ENCODE results near the gene PAX5. TPM values are rescaled to one million over a fixed set of nuclear protein-coding genes. Genes with fewer than 3 reads are reported as not detected.

PAX5 gene
- total and polyA plus RNA-seq, 2 of the 13 experiments (the other 11 are each of a cell fraction or from before 2014, with no cell fraction given) = not detected

DNA sequence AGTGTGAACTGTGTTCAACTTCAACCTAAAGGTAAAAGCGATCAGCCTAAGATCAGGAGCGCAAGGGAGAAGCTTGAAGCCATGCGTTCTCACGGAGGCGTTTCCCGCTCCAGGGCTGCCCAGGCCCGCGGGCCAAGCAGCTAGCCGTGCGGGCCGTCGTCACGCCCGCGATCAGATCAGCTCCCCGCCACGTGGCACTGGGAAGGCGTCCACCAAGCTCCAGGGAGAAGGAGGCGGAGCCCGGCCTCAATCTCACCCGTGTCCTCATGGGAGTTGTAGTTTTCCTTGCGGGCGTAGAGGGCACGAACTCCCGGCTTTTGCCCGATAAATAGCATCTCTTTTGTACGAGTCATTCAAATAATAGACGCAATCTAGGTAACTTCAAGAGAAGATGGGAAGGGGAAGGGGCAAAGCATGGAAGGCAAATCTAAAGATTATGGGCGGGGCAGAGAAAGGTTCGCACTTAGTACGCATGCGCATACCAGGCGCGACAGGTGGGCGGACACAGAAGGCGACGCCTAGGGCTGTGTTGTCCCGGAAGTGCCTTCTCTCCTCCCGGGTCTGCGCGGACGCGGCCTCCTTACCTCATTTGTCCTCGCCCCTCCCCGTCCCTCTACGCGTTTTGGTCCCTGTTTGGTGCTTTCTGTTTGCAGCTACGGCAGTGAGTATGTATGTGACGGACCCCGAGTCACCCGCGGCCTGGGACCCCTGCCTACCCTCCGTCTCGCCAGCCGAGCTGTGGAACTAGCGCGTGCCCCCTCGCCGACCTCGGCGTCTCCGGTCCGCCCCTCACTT lies 45.5 kb upstream of the PAX5 start (continued):
- TF ChIP-seq, protein P1, sequence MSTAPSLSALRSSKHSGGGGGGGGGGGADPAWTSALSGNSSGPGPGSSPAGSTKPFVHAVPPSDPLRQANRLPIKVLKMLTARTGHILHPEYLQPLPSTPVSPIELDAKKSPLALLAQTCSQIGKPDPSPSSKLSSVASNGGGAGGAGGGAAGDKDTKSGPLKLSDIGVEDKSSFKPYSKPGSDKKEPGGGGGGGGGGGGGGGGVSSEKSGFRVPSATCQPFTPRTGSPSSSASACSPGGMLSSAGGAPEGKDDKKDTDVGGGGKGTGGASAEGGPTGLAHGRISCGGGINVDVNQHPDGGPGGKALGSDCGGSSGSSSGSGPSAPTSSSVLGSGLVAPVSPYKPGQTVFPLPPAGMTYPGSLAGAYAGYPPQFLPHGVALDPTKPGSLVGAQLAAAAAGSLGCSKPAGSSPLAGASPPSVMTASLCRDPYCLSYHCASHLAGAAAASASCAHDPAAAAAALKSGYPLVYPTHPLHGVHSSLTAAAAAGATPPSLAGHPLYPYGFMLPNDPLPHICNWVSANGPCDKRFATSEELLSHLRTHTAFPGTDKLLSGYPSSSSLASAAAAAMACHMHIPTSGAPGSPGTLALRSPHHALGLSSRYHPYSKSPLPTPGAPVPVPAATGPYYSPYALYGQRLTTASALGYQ (CRISPR knock-in tag; IDR thresholded peaks at IDR 0.05) = 0 out of 2 replicates have a peak, but pooled peaks have one; percentile 46
- TF ChIP-seq ATF7 (IDR thresholded peaks at IDR 0.05) = no peak
- TF ChIP-seq ATF7 (CRISPR knock-in tag; IDR thresholded peaks at IDR 0.05) = peak; percentile 85; the same call in 1 of the 2 replicates
- TF ChIP-seq, protein P2, sequence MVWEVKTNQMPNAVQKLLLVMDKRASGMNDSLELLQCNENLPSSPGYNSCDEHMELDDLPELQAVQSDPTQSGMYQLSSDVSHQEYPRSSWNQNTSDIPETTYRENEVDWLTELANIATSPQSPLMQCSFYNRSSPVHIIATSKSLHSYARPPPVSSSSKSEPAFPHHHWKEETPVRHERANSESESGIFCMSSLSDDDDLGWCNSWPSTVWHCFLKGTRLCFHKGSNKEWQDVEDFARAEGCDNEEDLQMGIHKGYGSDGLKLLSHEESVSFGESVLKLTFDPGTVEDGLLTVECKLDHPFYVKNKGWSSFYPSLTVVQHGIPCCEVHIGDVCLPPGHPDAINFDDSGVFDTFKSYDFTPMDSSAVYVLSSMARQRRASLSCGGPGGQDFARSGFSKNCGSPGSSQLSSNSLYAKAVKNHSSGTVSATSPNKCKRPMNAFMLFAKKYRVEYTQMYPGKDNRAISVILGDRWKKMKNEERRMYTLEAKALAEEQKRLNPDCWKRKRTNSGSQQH (CRISPR knock-in tag; IDR thresholded peaks at IDR 0.05; ENCODE audit: low read depth) = peak; percentile 66; the same call in 1 of the 2 replicates
- TF ChIP-seq ZNF75D (CRISPR knock-in tag; IDR thresholded peaks at IDR 0.05; ENCODE audit: borderline replicate concordance) = peak; percentile 98
- TF ChIP-seq KLF9 (CRISPR knock-in tag; IDR thresholded peaks at IDR 0.05; ENCODE audit: low read depth) = peak; percentile 96; the same call in 1 of the 2 replicates
- TF ChIP-seq, protein P3, sequence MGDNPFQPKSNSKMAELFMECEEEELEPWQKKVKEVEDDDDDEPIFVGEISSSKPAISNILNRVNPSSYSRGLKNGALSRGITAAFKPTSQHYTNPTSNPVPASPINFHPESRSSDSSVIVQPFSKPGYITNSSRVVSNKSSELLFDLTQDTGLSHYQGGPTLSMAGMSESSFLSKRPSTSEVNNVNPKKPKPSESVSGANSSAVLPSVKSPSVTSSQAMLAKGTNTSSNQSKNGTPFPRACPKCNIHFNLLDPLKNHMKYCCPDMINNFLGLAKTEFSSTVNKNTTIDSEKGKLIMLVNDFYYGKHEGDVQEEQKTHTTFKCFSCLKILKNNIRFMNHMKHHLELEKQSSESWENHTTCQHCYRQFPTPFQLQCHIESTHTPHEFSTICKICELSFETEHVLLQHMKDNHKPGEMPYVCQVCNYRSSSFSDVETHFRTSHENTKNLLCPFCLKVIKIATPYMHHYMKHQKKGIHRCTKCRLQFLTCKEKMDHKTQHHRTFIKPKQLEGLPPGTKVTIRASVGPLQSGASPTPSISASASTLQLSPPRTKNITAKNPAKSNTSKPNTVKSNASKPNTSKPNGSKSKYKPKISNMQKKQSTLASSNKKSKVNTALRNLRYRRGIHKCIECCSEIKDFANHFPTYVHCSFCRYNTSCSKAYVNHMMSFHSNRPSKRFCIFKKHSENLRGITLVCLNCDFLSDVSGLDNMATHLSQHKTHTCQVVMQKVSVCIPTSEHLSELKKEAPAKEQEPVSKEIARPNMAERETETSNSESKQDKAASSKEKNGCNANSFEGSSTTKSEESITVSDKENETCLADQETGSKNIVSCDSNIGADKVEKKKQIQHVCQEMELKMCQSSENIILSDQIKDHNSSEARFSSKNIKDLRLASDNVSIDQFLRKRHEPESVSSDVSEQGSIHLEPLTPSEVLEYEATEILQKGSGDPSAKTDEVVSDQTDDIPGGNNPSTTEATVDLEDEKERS (CRISPR knock-in tag; IDR thresholded peaks at IDR 0.05) = peak; percentile 99
- TF ChIP-seq RAD21 (CRISPR knock-in tag; IDR thresholded peaks at IDR 0.05) = peak; percentile 31; the same call in 1 of the 2 replicates
- TF ChIP-seq, protein P4, sequence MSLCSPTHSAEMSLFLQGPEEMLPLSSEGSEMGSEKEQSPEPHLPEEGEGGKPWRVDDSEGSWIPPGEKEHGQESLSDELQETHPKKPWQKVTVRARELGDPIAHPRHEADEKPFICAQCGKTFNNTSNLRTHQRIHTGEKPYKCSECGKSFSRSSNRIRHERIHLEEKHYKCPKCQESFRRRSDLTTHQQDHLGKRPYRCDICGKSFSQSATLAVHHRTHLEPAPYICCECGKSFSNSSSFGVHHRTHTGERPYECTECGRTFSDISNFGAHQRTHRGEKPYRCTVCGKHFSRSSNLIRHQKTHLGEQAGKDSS (CRISPR knock-in tag; IDR thresholded peaks at IDR 0.05; ENCODE audit: borderline replicate concordance, low read depth) = peak; percentile 94; the same call in 1 of the 2 replicates
- TF ChIP-seq, protein P5, sequence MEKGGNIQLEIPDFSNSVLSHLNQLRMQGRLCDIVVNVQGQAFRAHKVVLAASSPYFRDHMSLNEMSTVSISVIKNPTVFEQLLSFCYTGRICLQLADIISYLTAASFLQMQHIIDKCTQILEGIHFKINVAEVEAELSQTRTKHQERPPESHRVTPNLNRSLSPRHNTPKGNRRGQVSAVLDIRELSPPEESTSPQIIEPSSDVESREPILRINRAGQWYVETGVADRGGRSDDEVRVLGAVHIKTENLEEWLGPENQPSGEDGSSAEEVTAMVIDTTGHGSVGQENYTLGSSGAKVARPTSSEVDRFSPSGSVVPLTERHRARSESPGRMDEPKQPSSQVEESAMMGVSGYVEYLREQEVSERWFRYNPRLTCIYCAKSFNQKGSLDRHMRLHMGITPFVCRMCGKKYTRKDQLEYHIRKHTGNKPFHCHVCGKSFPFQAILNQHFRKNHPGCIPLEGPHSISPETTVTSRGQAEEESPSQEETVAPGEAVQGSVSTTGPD (CRISPR knock-in tag; IDR thresholded peaks at IDR 0.05) = peak; percentile 88; the same call in 1 of the 2 replicates
- peak; percentile 90; the same call in 1 of the 2 replicates for TF ChIP-seq TARDBP (CRISPR knock-in tag; IDR thresholded peaks at IDR 0.05)
- TF ChIP-seq SP2 (CRISPR knock-in tag; IDR thresholded peaks at IDR 0.05) = peak; percentile 39
- TF ChIP-seq, protein P6, sequence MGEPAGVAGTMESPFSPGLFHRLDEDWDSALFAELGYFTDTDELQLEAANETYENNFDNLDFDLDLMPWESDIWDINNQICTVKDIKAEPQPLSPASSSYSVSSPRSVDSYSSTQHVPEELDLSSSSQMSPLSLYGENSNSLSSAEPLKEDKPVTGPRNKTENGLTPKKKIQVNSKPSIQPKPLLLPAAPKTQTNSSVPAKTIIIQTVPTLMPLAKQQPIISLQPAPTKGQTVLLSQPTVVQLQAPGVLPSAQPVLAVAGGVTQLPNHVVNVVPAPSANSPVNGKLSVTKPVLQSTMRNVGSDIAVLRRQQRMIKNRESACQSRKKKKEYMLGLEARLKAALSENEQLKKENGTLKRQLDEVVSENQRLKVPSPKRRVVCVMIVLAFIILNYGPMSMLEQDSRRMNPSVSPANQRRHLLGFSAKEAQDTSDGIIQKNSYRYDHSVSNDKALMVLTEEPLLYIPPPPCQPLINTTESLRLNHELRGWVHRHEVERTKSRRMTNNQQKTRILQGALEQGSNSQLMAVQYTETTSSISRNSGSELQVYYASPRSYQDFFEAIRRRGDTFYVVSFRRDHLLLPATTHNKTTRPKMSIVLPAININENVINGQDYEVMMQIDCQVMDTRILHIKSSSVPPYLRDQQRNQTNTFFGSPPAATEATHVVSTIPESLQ (CRISPR knock-in tag; conservative IDR thresholded peaks at IDR 0.05) = peak; percentile 87; the same call in 1 of the 2 replicates
- peak; percentile 12; the same call in 1 of the 2 replicates for TF ChIP-seq MAZ (IDR thresholded peaks at IDR 0.05; ENCODE audit: borderline replicate concordance, low read depth, low read length)
- peak; percentile 96 for TF ChIP-seq MAZ (CRISPR knock-in tag; IDR thresholded peaks at IDR 0.05; ENCODE audit: low read depth)
- TF ChIP-seq ZNF572 (CRISPR knock-in tag; IDR thresholded peaks at IDR 0.05) = no peak
- TF ChIP-seq ZNF446 (CRISPR knock-in tag; IDR thresholded peaks at IDR 0.05) = peak; percentile 98

Measured in HepG2 (cell line).